DMS153 (cell line): ENCODE data around the gene NOM1.
"Not testable (repeated sequence)": the region's sequence is repeated elsewhere in the genome, so short reads cannot be mapped to it uniquely, and the experiment has no call there.

Experiments used
- DNase-seq: peaks from one replicate; lab custom pipeline; 2025; lab: John Stamatoyannopoulos, UW

NOM1 gene

DNA sequence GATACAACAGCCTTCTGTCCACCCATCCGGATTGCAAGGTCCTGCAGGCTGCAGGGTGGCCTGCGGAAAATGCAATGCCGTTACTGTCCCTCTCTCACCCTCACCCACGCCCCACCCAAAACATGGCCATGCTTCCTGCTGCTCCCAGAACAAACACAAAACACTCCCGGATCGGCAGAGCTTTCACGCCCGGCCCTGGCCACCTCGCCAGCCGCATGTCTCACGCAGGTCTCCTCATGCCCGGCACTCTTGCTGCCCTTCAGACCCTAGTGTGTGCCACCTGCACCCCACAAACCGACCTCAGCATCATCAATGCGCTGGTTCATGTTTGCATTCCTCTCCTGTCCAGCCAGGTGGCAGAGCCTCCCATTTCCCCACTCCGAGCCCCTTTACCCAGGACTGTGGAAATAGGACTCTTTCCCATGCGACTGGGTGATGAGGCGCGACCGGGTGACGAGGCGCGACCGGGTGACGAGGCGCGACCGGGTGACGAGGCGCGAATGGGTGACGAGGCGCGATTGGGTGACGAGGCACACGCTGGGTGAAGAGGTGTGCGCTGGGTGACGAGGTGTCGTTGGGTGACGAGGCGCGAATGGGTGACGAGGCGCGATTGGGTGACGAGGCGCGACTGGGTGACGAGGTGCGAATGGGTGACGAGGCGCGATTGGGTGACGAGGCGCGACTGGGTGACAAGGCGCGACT is 8.9 kb upstream of the NOM1 start:
- DNase-seq = no peak

DNA sequence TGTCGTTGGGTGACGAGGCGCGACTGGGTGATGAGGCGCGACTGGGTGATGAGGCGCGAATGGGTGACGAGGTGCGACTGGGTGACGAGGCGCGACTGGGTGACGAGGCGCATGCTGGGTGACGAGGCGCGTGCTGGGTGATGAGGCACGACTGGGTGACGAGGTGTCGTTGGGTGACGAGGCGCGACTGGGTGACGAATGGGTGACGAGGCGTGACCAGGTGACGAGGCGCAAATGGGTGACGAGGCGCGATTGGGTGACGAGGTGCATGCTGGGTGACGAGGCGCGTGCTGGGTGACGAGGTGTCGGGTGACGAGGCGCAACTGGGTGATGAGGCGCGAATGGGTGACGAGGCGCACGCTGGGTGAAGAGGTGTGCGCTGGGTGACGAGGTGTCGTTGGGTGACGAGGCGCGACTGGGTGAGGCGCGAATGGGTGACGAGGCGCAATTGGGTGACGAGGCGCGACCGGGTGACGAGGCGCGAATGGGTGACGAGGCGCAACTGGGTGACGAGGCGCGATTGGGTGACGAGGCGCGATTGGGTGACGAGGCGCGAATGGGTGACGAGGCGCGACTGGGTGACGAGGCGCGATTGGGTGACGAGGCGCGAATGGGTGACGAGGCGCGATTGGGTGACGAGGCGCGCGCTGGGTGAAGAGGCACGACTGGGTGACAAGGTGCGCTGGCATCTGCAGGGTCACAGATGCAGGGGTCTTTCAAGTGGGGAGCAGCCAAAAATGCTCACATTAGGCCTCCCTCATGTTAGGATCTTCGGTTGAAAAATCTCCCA is 7.9 kb upstream of the NOM1 start:
- DNase-seq = no peak

DNA sequence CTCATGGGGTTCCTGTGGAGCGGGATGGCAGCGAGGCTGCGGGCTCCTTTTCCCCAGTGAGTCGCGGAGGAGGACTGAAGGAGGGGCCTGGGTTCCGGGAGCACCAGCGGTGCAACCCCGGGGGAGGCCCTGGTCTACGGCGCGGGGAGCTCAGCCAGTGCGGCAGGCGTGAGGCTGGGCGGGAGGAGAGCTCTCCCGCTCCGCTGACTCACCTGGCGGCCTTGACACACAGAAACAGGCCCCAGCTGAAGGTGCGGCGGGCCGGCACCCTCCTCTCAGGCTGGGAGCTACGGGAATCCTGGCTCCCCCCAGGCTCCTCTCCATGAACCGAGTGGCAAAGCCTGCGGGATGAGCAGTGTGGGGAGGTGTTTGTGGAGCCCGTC is 6.8 kb upstream of the NOM1 start:
- DNase-seq = no peak

DNA sequence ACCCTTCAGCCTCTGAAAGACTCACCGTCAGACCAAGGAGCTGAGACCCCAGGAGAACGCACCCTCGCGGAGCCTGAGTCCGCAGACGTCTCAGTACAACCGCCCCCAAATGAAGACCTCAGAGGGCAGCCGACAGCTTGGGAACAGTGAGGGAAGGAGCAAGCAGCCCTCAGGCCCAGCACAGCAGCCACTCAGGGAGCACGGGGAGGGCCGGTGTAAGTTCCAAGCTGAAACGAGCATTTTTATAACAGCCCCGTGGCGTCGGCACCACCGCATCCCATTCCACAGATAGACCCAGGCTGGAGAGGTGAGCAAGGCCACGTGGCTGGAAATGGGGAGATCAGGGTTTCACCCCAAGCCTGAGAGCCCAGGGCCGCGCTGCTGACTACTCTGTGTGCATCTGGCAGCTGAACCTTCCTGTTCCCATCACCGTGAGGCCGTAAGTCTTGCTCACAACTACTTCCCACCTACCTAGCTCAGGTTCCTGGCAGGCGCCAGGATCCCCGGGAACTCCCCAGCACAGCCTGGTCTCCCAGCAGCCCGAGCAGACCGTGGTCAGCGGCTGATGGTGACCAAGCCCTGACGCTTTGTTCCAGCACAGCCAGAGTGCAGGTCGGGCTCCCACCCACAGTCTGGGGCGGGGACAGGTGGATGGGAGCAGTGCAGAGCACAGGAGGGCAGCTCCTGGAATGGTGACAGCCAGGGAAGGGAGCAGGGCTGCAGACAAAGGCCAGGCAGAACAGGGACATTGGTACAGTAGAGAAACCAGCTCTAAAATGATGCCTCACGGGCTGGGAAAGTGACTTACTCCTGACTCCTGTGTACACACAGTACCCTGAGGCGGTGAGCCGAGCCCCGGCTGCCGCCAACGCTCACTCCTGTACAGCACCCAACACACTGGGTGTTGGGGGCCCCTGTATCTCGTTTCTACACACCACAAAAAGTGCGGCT is 6.1 kb upstream of the NOM1 start:
- DNase-seq = no peak

DNA sequence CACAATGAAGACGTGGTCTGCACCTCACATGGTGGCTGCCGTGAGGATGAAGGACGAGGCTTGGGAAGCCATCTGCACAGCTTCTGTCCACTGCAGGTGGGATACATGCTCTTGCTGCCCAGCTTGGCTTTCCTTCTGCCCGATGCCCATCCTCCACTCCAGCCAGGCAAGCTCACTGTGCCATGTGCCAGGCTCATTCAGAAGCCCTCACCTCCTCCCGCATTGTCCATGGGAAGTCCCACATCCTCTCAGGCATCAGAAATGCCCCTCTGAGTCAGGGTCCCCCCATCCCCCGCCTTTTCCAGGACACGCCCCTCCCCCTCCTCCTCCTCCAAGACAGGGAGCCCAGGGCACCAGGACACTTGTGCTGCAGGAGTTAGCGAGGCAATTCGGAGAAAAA is 4.6 kb upstream of the NOM1 start:
- DNase-seq = no peak

DNA sequence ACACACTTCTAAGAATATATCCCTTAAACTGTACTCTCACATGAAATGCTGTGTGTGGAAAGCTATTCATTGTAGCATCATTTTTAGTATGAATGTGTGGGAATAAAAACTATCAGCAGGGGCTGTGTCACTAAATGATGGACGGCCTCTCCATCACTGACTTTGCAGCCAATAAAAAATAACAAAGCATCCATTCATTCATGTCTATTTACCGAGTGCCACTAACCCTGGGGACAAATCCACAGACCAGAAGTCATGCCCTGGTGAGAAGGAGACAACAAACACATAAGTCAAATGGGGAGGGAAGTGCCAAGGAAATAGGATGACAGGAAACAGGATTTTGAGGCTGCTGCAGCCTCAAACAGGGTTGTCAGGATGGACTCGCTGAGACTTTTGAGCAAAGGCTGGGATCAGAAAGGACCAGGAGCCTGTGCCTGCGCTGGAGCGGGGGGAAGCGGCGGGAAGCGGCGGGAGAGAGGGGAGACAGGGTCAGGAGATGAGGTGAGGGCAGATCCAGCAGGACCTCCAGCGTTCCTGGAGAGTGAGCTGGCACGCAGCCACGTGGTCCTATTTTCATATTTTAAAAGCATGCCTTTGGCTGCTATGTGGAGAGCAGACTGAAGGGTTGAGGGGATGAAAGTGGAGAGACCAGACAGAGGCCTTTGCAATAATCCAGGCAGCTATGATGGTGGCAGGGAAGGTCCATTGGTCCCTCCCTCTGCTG is 2.2 kb upstream of the NOM1 start:
- DNase-seq = peak; percentile 31

DNA sequence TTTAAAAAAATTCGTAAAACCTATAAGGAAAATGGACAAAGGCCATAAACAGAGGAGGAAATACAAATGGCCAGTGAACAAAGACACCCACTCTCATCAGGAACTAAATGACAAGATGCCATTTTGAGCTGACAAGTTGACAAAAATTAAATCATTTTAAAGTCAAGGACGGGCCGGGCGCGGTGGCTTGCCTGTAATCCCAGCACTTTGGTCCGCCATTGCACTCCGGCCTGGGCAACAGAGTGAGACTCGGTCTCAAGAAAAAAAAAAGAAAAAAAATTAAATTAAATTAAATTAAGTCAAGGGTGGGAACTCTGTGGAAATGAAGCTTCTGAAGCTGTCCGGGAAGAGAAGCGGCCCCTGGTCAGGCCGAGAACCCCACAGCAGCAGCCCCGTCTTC is 1.2 kb upstream of the NOM1 start:
- no peak for DNase-seq

DNA sequence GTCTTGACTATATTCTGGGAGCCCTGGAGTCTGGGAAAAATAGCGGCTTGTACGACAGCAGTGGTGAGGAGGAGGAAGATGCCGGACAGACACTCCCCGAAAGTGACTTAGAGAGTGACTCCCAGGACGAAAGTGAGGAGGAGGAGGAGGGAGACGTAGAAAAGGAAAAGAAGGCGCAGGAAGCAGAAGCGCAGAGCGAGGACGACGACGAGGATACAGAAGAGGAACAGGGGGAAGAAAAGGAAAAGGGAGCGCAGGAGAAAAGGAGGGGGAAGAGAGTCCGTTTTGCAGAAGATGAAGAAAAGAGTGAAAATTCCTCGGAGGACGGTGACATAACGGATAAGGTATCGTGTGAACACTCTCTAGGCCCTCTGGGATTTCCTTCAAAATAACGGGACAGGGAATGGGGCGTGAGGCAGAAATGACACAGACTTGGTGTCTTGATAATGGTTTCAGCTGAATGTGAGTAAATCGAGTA is 908 bp downstream of the NOM1 start:
- DNase-seq = no peak

DNA sequence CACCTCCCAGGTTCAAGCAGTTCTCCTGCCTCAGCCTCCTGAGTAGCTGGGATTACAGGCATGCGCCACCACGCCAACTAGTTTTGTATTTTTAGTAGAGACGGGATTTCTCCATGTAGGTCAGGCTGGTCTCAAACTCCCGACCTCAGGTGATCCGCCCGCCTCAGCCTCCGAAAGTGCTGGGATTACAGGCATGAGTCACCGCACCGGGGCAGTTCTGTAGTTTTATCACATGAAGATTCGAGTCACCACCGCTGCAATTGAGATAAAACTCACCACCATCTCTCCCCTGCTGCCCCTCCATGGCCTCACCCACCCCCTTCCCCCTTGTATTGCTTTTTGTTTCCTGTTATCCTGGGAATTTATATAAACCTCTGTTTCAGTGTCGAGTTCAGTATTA is 3.7 kb downstream of the NOM1 start:
- not testable (repeated sequence) for DNase-seq

DNA sequence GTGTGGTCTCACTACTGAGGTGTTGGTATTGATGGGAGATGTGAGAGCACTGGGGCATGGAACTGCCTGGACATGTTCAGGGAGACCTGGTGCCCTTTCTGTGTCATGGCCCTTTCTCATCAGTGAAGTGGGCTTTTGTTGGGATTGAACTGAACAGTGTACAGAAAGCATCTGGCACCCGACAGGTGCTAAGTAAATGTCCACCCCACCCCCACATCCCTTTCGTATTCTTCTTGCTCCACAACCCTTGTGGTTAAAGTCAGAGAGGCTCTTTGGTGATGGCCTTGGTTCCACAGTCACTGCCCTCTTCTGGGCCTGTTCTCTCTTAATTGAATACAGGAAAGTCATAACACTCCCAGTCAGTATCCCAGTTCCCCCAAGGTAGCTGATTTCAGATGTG is 5.4 kb downstream of the NOM1 start:
- DNase-seq = no peak

DNA sequence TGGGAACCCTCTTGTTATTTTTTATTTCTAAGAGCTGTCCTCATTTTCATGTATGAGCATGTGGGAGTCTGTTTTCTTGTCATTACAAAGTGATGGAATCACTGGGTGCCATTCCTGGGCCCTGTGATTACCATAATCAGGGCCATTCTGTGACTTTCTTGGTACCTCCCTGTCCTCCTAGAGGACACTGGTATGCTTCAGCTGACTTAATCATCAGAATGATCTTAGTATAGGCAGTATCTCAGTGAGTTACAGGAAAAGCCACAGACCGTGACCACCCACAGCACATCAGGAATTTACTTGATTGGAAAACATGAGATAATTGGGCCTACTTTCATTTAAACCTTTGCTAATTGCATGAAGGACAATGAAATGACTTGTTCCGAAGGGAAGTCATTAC is 7.2 kb downstream of the NOM1 start:
- DNase-seq = no peak

DNA sequence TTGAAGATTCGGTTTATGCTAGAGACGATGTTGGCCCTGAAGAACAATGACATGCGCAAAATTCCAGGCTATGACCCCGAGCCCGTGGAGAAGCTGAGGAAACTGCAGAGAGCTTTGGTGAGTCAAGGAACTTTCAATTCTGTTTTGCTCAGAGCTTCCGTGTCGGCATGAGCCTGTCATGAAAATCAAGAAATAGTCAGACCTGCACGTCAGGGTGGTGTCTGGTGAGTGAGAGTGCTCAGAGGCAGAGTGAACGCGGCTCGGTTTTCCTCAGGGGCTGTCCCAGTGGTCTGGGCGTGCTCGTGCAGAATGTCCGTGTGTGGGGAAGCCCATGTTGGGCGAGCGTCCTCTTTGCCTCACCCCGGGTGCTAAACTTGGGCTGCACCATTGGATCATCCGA is 12.6 kb downstream of the NOM1 start:
- DNase-seq = no peak

DNA sequence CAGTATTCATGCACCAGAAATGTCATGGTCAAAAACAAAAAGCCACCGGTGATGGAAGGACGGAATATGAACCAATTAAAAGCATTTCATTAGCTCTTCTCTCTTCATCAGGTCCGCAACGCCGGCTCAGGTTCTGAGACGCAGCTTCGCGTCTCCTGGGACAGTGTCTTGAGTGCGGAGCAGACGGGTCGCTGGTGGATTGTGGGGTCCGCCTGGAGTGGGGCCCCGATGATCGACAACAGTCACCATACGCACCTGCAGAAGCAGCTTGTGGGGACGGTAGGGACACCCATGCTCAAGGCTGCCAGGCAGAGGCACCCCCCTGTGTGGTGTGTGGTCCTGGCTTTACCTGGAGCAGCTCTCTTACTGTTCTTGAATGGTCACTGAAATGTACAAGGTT is 13.4 kb downstream of the NOM1 start:
- DNase-seq = no peak

DNA sequence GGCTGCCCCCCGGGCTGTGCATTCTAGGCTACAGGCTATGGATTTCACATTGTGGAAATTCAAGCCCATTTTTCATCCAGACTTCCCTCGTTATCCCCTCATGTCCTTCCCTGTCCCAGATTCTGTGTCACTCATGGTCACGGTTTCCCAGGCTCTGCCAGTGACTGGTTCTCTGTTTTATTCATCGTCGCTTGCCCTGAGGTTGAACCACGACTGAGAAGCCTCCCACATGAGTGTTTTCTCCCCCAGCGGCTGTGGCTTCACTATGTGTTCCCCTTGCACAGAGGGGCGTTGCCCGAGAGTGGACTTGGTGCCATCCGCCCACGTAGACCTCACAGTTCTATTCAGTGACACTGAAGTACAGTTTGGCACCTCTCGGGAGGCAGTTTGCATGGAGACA is 14.0 kb downstream of the NOM1 start:
- no peak for DNase-seq

DNA sequence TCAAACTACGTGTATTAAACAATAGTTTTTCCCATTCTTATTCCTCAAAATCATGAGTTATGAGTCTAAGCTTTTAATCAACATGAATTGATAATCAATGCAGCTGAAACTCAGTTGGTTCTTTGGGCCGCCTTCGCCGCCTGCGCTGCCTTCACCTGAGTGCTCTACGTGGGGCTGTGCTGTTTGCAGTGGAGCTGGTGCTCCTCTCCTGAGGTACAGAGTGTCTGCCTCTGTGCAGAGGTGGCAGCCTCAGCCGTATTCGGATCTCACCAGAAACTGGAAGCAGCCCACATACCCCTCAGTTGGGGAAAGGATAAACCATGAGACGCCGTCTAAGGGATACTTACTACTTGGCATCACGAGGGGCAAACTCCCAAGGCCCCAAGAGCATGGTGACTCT is 15.5 kb downstream of the NOM1 start:
- no peak for DNase-seq

DNA sequence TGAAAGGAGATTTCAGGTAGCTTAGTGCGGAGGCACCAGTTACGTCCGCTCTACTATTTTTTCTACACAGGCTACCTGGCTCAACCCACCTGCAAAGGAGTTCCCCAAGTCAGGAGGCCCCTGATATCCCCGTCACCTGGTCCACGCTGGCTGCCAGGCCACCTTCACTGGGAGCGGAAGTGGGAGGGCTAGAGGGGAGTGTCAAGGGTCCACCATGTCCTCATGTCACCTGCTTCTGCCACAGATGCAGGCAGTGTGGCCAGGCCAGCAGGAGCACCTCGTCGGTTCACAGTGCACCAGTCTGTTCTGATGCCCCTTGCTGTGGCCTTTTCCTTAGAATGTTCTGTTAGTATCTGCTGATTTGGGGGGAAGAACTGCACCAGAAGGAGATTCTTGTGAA is 16.9 kb downstream of the NOM1 start:
- DNase-seq = no peak

DNA sequence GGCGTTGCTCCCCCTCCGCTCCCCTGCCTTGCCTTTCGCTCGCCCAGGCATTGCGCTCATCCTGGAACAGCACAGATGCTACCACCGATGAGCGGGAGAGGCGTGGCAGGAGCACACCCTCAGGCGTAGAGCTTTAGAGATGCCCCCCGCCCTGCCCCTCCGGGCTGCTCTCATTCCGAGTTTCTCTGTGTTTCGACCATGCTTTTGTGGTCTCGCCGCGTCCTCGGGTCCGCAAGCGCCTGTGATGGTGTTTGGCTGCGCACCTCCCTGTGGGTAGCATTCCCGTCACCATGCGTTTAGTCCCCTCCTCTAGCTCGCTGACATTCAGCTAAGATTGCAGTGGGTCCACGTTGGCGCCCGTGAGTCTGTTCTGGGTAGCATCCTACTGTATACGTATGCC is 18.7 kb downstream of the NOM1 start:
- DNase-seq = no peak

DNA sequence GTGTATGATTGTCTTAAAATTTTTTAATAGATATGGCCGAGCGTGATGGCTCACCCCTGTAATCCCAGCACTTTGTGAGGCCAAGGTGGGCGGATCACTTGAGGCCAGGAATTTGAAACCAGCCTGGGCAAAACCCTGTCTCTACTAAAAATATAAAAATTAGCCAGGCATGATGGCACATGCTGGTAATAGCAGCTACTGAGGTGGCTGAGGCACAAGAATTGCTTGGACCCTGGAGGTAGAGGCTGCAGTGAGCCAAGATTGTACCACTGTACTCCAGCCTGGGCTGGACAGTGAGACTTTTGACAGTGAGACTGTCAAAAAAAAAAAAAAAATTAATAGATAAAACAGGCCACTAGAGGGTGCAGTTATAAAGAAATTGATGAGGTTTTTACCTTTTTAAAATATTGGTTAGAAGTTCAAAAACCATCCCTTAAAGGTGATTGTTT is 20.5 kb downstream of the NOM1 start:
- DNase-seq = no peak

DNA sequence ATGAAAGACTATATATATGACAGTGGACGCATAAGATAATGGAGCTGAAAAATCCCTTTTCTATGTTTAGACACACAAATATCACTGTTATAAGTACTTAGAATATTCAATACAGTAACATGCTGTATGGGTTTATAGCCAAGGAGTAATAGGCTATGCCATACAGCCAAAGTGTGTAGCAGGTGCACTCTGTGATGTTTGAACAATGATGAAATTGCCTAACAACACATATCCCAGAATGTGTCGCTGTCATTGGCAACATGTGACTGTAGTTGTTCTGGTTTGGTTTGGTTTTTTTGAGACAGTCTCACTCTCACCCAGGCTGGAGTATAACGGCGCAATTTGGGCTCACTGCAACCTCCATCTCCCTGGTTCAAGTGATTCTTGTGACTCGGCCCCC is 26.1 kb downstream of the NOM1 start:
- DNase-seq = no peak

DNA sequence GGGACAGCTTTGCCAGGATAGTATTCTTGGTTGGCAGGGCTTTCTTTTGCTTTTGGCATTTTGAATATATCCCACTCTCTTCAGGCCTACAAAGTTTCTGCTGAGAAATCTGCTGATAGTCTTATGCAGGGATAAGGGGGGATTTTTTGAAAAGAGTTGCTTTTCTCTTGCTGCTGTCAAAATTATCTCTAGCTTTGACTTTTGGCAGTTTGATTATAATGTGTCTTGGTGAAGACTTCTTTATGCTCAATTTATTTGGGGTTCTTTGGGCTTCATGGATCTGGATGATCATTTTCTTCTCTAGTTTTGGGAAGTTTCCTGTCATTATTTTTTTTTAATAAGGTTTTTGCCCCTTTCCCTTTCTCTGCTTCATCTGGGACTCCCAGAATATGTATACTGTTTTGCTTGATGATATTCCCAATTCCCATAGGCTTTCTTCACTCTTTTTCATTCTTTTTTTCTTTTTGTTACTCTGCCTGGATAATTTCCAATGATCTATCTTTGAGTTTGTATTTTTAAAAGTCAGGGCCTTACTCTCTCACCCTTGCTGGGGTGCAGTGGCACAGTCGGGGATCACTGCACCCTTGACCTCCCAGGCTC is 29.6 kb downstream of the NOM1 start:
- no peak for DNase-seq

DNA sequence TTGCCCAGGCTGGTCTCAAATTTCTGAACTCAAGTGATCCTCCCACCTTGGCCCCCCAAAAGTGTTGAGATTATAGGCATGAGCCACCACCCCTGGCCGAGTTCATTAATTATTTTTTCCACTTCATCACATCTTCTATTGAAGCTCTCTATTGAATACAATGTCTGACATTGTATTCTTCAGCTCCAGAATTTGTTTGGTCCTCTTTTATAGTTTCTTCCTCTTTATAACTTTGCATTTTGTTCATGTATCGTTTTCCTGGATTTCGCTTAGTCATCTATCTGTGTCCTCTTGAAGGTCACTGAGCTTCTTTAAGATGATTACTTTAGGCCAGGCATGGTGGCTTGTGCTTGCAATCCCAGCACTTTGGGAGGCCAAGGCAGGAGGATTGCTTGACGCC is 30.2 kb downstream of the NOM1 start:
- DNase-seq = no peak
